ENCODE data around the gene HOXC9.

HOXC9 gene

DNA sequence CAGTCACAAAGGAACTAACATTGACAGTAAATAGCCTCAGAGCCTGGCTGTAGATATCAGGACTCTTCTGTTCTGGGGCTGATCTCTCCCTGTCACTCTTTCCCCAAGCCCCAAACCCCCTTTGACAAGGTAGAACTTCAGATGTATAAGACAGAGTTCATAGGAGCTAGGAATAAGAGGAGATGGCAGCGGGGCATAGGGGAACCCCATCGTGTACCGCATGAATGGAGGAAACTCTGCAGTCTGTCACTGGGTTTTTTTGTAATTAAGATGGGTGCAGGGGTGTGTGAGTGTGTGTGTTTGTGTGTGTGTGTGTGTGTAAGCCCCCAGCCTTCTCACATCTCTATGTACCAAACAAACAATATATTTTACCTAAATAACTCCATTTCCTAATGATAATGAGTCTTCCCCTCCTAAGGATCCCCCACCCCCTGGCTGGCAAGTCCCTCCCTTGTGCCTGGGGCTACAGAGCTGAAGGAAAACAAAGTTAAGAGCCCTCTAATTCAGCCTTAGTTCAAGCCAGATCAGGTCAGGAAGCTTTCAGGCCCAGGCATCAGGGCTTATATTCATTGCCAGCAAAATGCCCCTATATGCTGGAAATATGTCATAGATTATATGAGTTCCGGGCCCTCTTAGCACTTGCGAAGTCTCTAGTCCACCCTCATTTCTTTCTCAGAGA, 44.6 kb downstream of the HOXC9 start:
- Histone ChIP-seq H3K27me3 (ENCODE audit: control insufficient read depth, insufficient read depth, low read length) (peaks cover 14% of the 10 kb centered on the region), H3K9me3 (ENCODE audit: control insufficient read depth, low read length) (no peaks in the 10 kb centered on the region), H3K27ac (no peak overlapping the region), H2AFZ (no peak overlapping the region), H3K4me1 (no peaks in the 10 kb centered on the region), H3K4me3 (ENCODE audit: low read depth, low read length) (no peak overlapping the region), H3K79me2 (no peaks in the 10 kb centered on the region), H3K9ac (no peak overlapping the region), H3K36me3 (ENCODE audit: control insufficient read depth, insufficient read depth, low read length) (no peaks in the 10 kb centered on the region), H3K4me2 (ENCODE audit: low read length) (no peak overlapping the region)
- TF ChIP-seq, protein P1, sequence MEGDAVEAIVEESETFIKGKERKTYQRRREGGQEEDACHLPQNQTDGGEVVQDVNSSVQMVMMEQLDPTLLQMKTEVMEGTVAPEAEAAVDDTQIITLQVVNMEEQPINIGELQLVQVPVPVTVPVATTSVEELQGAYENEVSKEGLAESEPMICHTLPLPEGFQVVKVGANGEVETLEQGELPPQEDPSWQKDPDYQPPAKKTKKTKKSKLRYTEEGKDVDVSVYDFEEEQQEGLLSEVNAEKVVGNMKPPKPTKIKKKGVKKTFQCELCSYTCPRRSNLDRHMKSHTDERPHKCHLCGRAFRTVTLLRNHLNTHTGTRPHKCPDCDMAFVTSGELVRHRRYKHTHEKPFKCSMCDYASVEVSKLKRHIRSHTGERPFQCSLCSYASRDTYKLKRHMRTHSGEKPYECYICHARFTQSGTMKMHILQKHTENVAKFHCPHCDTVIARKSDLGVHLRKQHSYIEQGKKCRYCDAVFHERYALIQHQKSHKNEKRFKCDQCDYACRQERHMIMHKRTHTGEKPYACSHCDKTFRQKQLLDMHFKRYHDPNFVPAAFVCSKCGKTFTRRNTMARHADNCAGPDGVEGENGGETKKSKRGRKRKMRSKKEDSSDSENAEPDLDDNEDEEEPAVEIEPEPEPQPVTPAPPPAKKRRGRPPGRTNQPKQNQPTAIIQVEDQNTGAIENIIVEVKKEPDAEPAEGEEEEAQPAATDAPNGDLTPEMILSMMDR (IDR thresholded peaks at IDR 0.05): no peak

DNA sequence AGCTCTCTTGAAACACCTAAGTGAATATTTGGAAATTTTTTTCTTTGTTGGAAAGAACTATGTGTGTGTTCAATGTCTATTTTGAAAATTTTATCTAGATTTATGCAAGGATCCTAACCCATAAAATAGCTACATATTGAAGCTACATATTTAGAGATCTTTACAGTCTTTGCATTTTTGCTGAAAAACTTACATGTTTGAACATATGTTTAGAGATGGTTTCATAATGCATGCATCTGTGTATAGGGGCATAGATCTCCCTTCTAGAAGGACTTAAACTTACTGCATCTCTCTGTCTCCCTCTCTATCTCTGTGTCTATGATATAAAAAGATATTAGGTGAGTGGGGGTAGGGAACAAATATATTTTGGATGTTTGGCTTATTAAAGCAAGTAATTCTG, 45.4 kb downstream of the HOXC9 start:
- TF ChIP-seq, protein P1 (IDR thresholded peaks at IDR 0.05): no peak
- Histone ChIP-seq H2AFZ (no peak overlapping the region), H3K36me3 (ENCODE audit: control insufficient read depth, insufficient read depth, low read length) (no peaks in the 10 kb centered on the region), H3K9me3 (ENCODE audit: control insufficient read depth, low read length) (no peaks in the 10 kb centered on the region), H3K79me2 (no peaks in the 10 kb centered on the region), H3K4me3 (ENCODE audit: low read depth, low read length) (no peak overlapping the region), H3K4me1 (no peaks in the 10 kb centered on the region), H3K9ac (no peak overlapping the region), H3K27me3 (ENCODE audit: control insufficient read depth, insufficient read depth, low read length) (peaks cover 14% of the 10 kb centered on the region), H3K27ac (no peak overlapping the region), H3K4me2 (ENCODE audit: low read length) (no peak overlapping the region)

DNA sequence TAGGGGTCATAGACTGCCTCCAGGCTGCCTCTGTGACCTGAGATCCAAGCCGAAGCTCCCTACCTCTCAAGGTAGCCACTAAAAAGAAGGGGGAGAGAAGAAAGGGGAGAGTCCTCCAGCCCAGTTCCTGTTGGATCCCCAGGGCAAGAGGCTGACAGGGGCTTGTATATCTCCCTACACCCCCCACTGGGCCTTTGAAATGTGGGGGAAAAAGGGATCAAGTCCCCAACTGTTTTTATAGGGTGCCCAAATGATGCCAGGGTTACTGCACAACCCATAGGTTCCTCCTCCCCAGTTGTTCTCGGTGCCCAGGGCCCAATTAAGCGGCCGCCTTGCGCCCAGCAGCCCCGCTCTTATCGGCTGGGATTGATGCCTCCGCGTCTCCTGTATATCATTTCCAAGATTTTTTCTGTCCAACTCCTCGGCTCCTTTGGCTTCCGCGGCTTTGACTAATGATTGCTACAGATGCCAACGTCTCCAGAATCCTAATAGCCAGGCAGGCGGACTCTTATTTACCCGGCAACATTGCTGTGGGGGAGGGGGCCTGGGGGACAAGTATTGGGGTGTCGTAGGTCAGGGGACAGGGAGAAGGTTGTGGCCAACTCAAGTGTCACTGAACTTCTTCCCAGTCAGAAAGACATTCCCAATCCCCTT, 46.0 kb downstream of the HOXC9 start:
- no peak overlapping the region for H3K4me2 ChIP-seq (ENCODE audit: low read length)
- no peak overlapping the region for H2AFZ ChIP-seq
- H3K27ac ChIP-seq: no peak overlapping the region
- TF ChIP-seq, protein P1 (IDR thresholded peaks at IDR 0.05): no peak
- H3K4me1 ChIP-seq: no peaks in the 10 kb centered on the region
- H3K9ac ChIP-seq: no peak overlapping the region
- H3K4me3 ChIP-seq (ENCODE audit: low read depth, low read length): no peak overlapping the region
- H3K9me3 ChIP-seq (ENCODE audit: control insufficient read depth, low read length): no peaks in the 10 kb centered on the region
- H3K27me3 ChIP-seq (ENCODE audit: control insufficient read depth, insufficient read depth, low read length): peaks cover 14% of the 10 kb centered on the region
- H3K79me2 ChIP-seq: no peaks in the 10 kb centered on the region
- no peaks in the 10 kb centered on the region for H3K36me3 ChIP-seq (ENCODE audit: control insufficient read depth, insufficient read depth, low read length)

DNA sequence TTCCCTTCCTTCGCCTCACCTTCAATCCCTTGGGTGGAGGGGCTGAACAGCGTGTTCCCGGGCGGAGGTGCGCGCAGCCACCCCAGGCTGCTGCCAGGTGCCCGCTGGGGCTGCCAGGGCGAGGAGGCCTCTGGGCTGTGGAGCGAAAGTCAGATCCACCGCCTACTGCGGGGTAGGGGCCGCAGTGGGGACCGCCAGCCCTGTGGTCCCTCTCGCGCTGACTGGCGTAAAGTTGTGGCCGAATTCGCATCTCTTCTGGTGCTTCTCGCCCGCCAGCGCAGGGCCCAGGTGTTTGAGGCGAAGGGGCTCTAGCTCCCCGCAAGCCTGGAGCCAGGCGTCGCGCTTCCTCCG, 46.8 kb downstream of the HOXC9 start:
- no peak overlapping the region for H3K9ac ChIP-seq
- no peak overlapping the region for H2AFZ ChIP-seq
- H3K4me1 ChIP-seq: no peaks in the 10 kb centered on the region
- H3K27ac ChIP-seq: no peak overlapping the region
- H3K9me3 ChIP-seq (ENCODE audit: control insufficient read depth, low read length): no peaks in the 10 kb centered on the region
- TF ChIP-seq, protein P1 (IDR thresholded peaks at IDR 0.05): no peak
- no peak overlapping the region for H3K4me3 ChIP-seq (ENCODE audit: low read depth, low read length)
- H3K27me3 ChIP-seq (ENCODE audit: control insufficient read depth, insufficient read depth, low read length): peaks cover 16% of the 10 kb centered on the region
- no peaks in the 10 kb centered on the region for H3K79me2 ChIP-seq
- no peaks in the 10 kb centered on the region for H3K36me3 ChIP-seq (ENCODE audit: control insufficient read depth, insufficient read depth, low read length)
- H3K4me2 ChIP-seq (ENCODE audit: low read length): no peak overlapping the region
